22Rv1 (cell line): ENCODE results near the gene TARBP2.
A peak's percentile ranks its signal among the peaks of the same experiment; 100 is the strongest.

Experiments used
- H3K27ac ChIP-seq: fragments of 450-650 bp; 2 replicates; pipeline ENCODE4 v1.5.1; 2017
- ZFX ChIP-seq: fragments of 450-650 bp; IDR thresholded peaks from 2 replicates; pipeline ENCODE4 v1.6.1; 2017; ENCODE audit warnings: antibody characterized with exemption, borderline replicate concordance
- TF ChIP-seq, protein P1 (sequence below): fragments of 450-650 bp; IDR thresholded peaks from 2 replicates; pipeline ENCODE4 v1.5.1; 2017; ENCODE audit warnings: mild to moderate bottlenecking

TARBP2 gene

GRCh38 chr12:53500142-53500775 lies 824 bp upstream of the TARBP2 start:
- no peak for TF ChIP-seq ZFX
- TF ChIP-seq, protein P1, sequence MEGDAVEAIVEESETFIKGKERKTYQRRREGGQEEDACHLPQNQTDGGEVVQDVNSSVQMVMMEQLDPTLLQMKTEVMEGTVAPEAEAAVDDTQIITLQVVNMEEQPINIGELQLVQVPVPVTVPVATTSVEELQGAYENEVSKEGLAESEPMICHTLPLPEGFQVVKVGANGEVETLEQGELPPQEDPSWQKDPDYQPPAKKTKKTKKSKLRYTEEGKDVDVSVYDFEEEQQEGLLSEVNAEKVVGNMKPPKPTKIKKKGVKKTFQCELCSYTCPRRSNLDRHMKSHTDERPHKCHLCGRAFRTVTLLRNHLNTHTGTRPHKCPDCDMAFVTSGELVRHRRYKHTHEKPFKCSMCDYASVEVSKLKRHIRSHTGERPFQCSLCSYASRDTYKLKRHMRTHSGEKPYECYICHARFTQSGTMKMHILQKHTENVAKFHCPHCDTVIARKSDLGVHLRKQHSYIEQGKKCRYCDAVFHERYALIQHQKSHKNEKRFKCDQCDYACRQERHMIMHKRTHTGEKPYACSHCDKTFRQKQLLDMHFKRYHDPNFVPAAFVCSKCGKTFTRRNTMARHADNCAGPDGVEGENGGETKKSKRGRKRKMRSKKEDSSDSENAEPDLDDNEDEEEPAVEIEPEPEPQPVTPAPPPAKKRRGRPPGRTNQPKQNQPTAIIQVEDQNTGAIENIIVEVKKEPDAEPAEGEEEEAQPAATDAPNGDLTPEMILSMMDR: no peak
- peak overlapping the region; percentile 100 for H3K27ac ChIP-seq

DNA sequence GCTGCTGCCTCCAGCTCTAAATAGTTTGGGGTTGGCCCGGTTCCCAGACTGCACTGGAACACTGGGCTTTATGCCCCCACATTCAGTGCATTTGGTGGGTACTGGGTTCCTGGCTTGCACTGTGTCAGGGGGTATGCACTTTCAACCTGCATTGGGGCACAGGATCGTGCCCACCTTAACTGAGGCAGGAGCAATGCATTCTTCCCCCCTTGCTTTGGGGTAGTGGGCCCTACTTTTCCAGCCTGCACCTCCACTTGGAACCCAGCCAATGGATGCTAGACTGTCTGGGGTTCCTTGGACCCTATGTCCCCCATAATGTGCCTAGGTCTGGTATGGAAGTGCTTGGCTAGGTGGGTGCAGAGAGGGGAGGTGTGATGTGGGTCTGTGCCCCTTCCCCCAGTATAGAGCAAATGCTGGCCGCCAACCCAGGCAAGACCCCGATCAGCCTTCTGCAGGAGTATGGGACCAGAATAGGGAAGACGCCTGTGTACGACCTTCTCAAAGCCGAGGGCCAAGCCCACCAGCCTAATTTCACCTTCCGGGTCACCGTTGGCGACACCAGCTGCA lies 615 bp downstream of the TARBP2 start:
- TF ChIP-seq ZFX: no peak
- TF ChIP-seq, protein P1: no peak
- peak overlapping the region; percentile 100 for H3K27ac ChIP-seq

GRCh38 chr12:53502331-53502730 lies 1.2 kb downstream of the TARBP2 start:
- TF ChIP-seq, protein P1: no peak
- TF ChIP-seq ZFX: no peak
- peak overlapping the region; percentile 100 for H3K27ac ChIP-seq

DNA sequence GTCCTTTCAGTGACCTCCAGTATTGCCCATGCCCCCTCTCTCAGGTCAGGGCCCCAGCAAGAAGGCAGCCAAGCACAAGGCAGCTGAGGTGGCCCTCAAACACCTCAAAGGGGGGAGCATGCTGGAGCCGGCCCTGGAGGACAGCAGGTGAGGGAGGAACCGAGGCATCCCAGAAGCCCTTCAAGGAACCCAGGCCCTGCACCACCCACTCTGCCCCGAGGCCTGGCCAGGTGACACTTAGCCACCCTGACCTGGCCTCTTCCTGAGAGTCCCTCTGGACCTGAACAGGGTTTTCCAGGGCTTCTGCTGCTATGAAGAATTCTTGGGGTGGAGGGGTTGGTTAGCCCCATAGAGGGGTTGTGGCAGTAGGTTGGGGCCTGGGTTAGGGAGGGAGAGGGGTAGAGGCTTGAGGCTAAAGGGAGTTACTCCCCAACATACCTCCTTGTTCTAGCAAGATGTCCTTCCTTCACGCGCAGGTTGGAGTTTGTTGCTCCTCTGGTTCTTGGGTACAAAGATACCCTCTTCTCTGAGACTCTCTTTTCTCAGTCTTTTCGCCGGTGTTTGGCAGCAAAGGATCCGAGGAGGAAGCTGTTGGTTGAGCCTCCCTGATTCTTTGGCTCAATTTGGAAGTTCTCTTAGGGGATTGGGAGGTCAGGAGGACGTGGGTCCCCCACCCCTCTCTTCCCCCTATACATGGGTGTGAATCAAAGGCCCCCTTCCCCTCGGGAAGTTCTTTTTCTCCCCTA lies 2.1 kb downstream of the TARBP2 start:
- no peak for TF ChIP-seq ZFX
- TF ChIP-seq, protein P1: no peak
- H3K27ac ChIP-seq: peak overlapping the region; percentile 100

DNA sequence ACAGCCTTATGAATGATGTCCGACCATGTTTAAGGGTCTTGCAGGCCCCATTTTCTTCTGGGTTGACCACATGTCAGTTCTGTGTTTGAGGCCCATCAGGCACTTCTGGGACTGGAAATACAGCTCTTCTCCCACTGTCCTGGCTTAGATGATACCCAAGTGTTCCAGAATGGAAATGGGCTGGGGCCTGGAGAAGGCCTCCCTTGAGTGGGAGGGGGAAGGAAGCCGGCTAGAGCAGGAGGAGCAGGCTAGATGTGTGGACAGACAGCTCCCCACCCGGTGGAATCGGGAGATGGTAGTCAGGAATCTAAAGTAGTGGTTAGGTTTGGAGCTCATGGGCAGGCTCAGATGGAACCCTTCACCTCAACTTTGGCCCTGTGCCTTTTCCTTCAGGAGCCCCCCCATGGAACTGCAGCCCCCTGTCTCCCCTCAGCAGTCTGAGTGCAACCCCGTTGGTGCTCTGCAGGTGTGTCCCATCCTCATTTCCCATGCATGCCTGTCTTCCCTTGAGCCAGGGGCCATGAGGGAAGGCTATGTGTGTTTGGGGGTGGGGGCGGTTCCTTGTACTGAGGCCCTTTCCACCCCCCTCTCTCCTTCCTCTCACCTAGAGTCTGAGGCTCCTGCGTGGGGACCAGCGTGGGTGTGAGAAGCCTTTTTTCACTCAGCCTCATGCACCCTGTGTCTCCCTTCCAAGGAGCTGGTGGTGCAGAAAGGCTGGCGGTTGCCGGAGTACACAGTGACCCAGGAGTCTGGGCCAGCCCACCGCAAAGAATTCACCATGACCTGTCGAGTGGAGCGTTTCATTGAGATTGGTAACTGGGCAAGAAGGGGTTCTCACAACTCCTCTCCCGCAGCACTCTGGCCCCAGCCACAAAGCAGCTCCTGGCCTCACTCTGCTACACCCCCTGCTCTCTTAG lies 3.2 kb downstream of the TARBP2 start:
- TF ChIP-seq ZFX: no peak
- TF ChIP-seq, protein P1: no peak
- 0 out of 2 replicates have a peak overlapping the region, but pooled peaks have one; percentile 100 for H3K27ac ChIP-seq

DNA sequence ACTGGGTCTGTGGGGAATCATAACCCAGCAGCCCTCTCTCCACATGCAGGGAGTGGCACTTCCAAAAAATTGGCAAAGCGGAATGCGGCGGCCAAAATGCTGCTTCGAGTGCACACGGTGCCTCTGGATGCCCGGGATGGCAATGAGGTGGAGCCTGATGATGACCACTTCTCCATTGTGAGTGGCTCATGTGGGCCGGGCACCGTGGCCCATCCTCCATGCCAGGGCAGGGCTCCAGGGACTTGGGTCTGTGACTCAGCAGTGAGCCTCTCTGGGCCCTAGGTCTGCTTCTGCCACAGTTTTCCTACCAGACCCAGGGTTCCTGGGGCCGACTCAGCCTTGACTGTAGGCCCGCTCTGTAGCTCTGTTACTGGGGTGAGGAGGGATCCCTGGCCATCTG lies 4.0 kb downstream of the TARBP2 start:
- TF ChIP-seq ZFX: no peak
- TF ChIP-seq, protein P1: no peak
- H3K27ac ChIP-seq: no peak overlapping the region
